B cell (primary cell): ENCODE results near the gene TDRD12. TPM values are rescaled to one million over a fixed set of nuclear protein-coding genes. Genes with fewer than 3 reads are reported as not detected.

Experiments
- ATAC-seq: fragments of 200-7000 bp; cut with Tn5 transposase; one replicate; pipeline ENCODE4 v1.10.0; 2021; ENCODE audit warnings: low read depth, mild to moderate bottlenecking, moderate number of reproducible peaks, moderate library complexity
- CTCF ChIA-PET: fragments of 350-600 bp; sonication (Branson Sonifier 250); formaldehyde crosslinking; loops from one replicate; lab custom pipeline; 2021; ENCODE audit warnings: antibody characterized with exemption, inconsistent platforms; lab: Charles Lee
- POLR2A ChIA-PET: fragments of 350-600 bp; sonication (Branson Sonifier 250); formaldehyde crosslinking; loops from one replicate; lab custom pipeline; 2021; ENCODE audit warnings: antibody characterized with exemption; lab: Charles Lee
- DNase-seq: peaks from one replicate; pipeline ENCODE4 v3.0.0; 2013
- H2AFZ ChIP-seq: 2 replicates; pipeline ENCODE4 v1.6.1; 2012; ENCODE audit warnings: mild to moderate bottlenecking, low read depth, low read length; ENCODE audit not compliant: insufficient read depth, poor library complexity, severe bottlenecking
- H3K27ac ChIP-seq, 2 donors: 1 replicate in 1 of 2; 2 replicates in 1 of 2; pipeline ENCODE4 v1.5.1; 2012 to 2013; ENCODE audit warnings: low read length in 2 of 2, mild to moderate bottlenecking in 2 of 2, moderate library complexity in 1 of 2
- H3K27me3 ChIP-seq, 4 experiments: fragments of 200-600 bp in 1 of 4; sonication (generic) in 1 of 4; replicated peaks in 1 of 4; 1 replicate in 2 of 4; 2 replicates in 2 of 4; pipeline versions ENCODE4 v1.6.1 to v1.7.0; 2013 to 2016; ENCODE audit warnings: low read length in 3 of 4, mild to moderate bottlenecking in 2 of 4, mixed read lengths in 1 of 4, moderate library complexity in 1 of 4; ENCODE audit not compliant: insufficient read depth in 4 of 4, control insufficient read depth in 3 of 4; ENCODE audit errors: control extremely low read depth in 1 of 4
- H3K36me3 ChIP-seq, 2 experiments: replicated peaks in 1 of 2; 1 replicate in 1 of 2; 2 replicates in 1 of 2; pipeline versions ENCODE4 v1.6.1 to v1.7.1; 2013; ENCODE audit warnings: low read length in 1 of 2; ENCODE audit not compliant: insufficient read depth in 2 of 2, control insufficient read depth in 1 of 2; ENCODE audit errors: control extremely low read depth in 1 of 2, extremely low read depth in 1 of 2
- H3K4me1 ChIP-seq, 2 donors: fragments of 200-600 bp in 1 of 2; sonication (generic) in 1 of 2; 1 replicate in 1 of 2; 2 replicates in 1 of 2; pipeline versions ENCODE4 v1.5.1 to v1.6.1; 2013 to 2017; ENCODE audit warnings: low read length in 2 of 2; ENCODE audit not compliant: control insufficient read depth in 2 of 2, insufficient read depth in 2 of 2
- H3K4me2 ChIP-seq: replicated peaks from 2 replicates; pipeline ENCODE3; 2012; ENCODE audit warnings: mild to moderate bottlenecking, low read depth, low read length; ENCODE audit not compliant: poor library complexity, severe bottlenecking
- H3K4me3 ChIP-seq, 5 experiments: fragments of 200-600 bp in 1 of 5; sonication (generic) in 1 of 5; 1 replicate in 3 of 5; 2 replicates in 2 of 5; pipeline versions ENCODE4 v1.5.1 to v1.7.0; 2011 to 2016; ENCODE audit warnings: low read length in 4 of 5, mild to moderate bottlenecking in 4 of 5, low read depth in 2 of 5, control low read depth in 1 of 5, moderate library complexity in 1 of 5; ENCODE audit not compliant: insufficient read depth in 1 of 5; ENCODE audit errors: control extremely low read depth in 1 of 5, extremely low read depth in 1 of 5
- H3K79me2 ChIP-seq: fragments of 200-600 bp; sonication (generic); one replicate; pipeline ENCODE4 v1.6.0; 2016; ENCODE audit warnings: low read length; ENCODE audit not compliant: control insufficient read depth, insufficient read depth
- H3K9ac ChIP-seq: fragments of 200-600 bp; sonication (generic); 2 replicates; pipeline ENCODE4 v1.6.1; 2017; ENCODE audit warnings: mild to moderate bottlenecking, low read length, moderate library complexity
- H3K9me3 ChIP-seq, 3 donors: one replicate each; pipeline versions ENCODE4 v1.6.1 to v1.7.1; 2013; ENCODE audit warnings: low read length in 2 of 3; ENCODE audit not compliant: control insufficient read depth in 2 of 3, insufficient read depth in 1 of 3; ENCODE audit errors: control extremely low read depth in 1 of 3
- H4K20me1 ChIP-seq: 2 replicates; pipeline ENCODE4 v1.6.0; 2012; ENCODE audit warnings: mild to moderate bottlenecking, low read length; ENCODE audit not compliant: insufficient read depth, control insufficient read depth, poor library complexity, severe bottlenecking
- H3K27ac Mint-ChIP-seq: one replicate; pipeline ENCODE4 v1.8.0; 2021; ENCODE audit warnings: mixed read lengths
- H3K27me3 Mint-ChIP-seq: one replicate; pipeline ENCODE4 v1.8.0; 2021; ENCODE audit warnings: mixed read lengths
- H3K4me1 Mint-ChIP-seq: one replicate; pipeline ENCODE4 v1.8.0; 2021; ENCODE audit warnings: mixed read lengths
- H3K4me3 Mint-ChIP-seq: one replicate; pipeline ENCODE4 v1.8.0; 2021; ENCODE audit warnings: mixed read lengths
- H3K9me3 Mint-ChIP-seq: one replicate; pipeline ENCODE4 v1.8.0; 2022; ENCODE audit warnings: mixed read lengths; ENCODE audit not compliant: insufficient read depth
- CTCF ChIP-seq: fragments of 200-600 bp; IDR thresholded peaks from one replicate; pipeline ENCODE4 v1.8.0; 2022; ENCODE audit warnings: antibody characterized with exemption, mild to moderate bottlenecking
- EZH2 ChIP-seq: IDR thresholded peaks from 2 replicates; pipeline ENCODE4 v1.6.1; 2012; ENCODE audit warnings: borderline replicate concordance, low read depth, mild to moderate bottlenecking, moderate library complexity, low read length; ENCODE audit not compliant: insufficient read depth, poor library complexity, severe bottlenecking
- WGBS: methylation state at CpG from one replicate; pipeline ENCODE4 v1.1.5; 2013; ENCODE audit warnings: missing lambda C conversion rate; ENCODE audit not compliant: insufficient coverage; 5-methylcytosine and 5-hydroxymethylcytosine counted together
- intact Hi-C: fragments of 100-400 bp; cut with micrococcal nuclease; formaldehyde crosslinking; loops from one replicate; pipeline ENCODE4 v1.10.0; 2022
- polyA plus RNA-seq: library from polyadenylated mRNA; depleted of rRNA; stranded (reverse); fragments of >200 nt; gene quantifications from 2 replicates; pipeline ENCODE4 v1.2.3, GENCODE V29; 2012
- total RNA-seq, 2 donors: library from RNA; stranded (reverse); fragments of 120-200 nt in 1 of 2; gene quantifications; 1 replicate in 1 of 2; 2 replicates in 1 of 2; pipeline versions ENCODE4 v1.2.3 to v1.2.4, GENCODE V29; 2013 to 2022

TDRD12 gene
- total and polyA plus RNA-seq, 2 donors (not counting 1 experiment from before 2014, with no cell fraction given) = 0.30 to 1.1 TPM

GRCh38 chr19:32798201-32798600, 78.6 kb downstream of the TDRD12 start:
- CTCF ChIA-PET = no interaction called here
- H3K9ac ChIP-seq = no peak overlapping the region
- H3K9me3 Mint-ChIP-seq = no peaks in the 10 kb centered on the region

GRCh38 chr19:32800191-32800590, 80.6 kb downstream of the TDRD12 start:
- Mint-ChIP-seq H3K4me1 (no peaks in the 10 kb centered on the region), H3K27me3 (peaks cover 6% of the 10 kb centered on the region), H3K27ac (no peak overlapping the region), H3K9me3 (no peaks in the 10 kb centered on the region), H3K4me3 (no peak overlapping the region)
- Histone ChIP-seq H3K4me3 (no peak overlapping the region), H3K9ac (no peak overlapping the region), H3K4me1 (no peaks in the 10 kb centered on the region), H4K20me1 (no peaks in the 10 kb centered on the region), H3K4me2 (no peak overlapping the region), H2AFZ (no peak overlapping the region), H3K27me3 (no peaks in the 10 kb centered on the region), H3K79me2 (no peaks in the 10 kb centered on the region), H3K9me3 (no peaks in the 10 kb centered on the region), H3K27ac (no peak overlapping the region), H3K36me3 (no peaks in the 10 kb centered on the region)
- intact Hi-C loops = no loop called here
- ATAC-seq (no peak), DNase-seq (no peak)
- ChIA-PET CTCF (no interaction called here), POLR2A (no interaction called here)
- TF ChIP-seq EZH2 (no peak), CTCF (no peak)

More at GRCh38 chr19:32798201-32798600, 78.6 kb downstream of the TDRD12 start:
- no peak for ATAC-seq
- Histone ChIP-seq H3K9me3 (no peaks in the 10 kb centered on the region), H3K4me2 (no peak overlapping the region), H4K20me1 (no peaks in the 10 kb centered on the region), H3K4me3 (no peak overlapping the region), H3K79me2 (no peaks in the 10 kb centered on the region), H3K27ac (no peak overlapping the region), H3K27me3 (no peaks in the 10 kb centered on the region), H3K36me3 (no peaks in the 10 kb centered on the region), H3K4me1 (no peaks in the 10 kb centered on the region), H2AFZ (no peak overlapping the region)
- 87% methylated on average over 3 of the region's 4 CpGs for WGBS
- intact Hi-C loops = no loop called here
- POLR2A ChIA-PET = no interaction called here
- no peak for DNase-seq
- Mint-ChIP-seq H3K4me3 (no peak overlapping the region), H3K27ac (no peak overlapping the region), H3K27me3 (peaks cover 3% of the 10 kb centered on the region), H3K4me1 (no peaks in the 10 kb centered on the region)
- TF ChIP-seq EZH2 (no peak), CTCF (no peak)
